GM12878 (cell line): ENCODE data around the gene TUBD1. TPM values are rescaled to one million over a fixed set of nuclear protein-coding genes. Genes with fewer than 3 reads are reported as not detected.

Experiments used
- CHD2 ChIP-seq: IDR thresholded peaks from 2 replicates; pipeline ENCODE4 v1.6.1; 2011; ENCODE audit warnings: low read depth, low read length, improper control_type of control experiment, borderline replicate concordance
- EGR1 ChIP-seq, 2 experiments: IDR thresholded peaks; 1 replicate in 1 of 2; 2 replicates in 1 of 2; pipeline ENCODE4 v1.6.1; 2011 to 2012; ENCODE audit warnings: low read depth in 2 of 2, low read length in 2 of 2, borderline replicate concordance in 1 of 2, mild to moderate bottlenecking in 1 of 2, moderate library complexity in 1 of 2
- ETV6 ChIP-seq, 2 experiments: fragments of 450-650 bp in 1 of 2; IDR thresholded peaks in 1 of 2; conservative IDR thresholded peaks in 1 of 2; 2 replicates each; pipeline ENCODE4 v1.6.1; 2014; ENCODE audit warnings: antibody characterized with exemption in 1 of 2, borderline replicate concordance in 1 of 2, low read depth in 1 of 2, mild to moderate bottlenecking in 1 of 2, moderate library complexity in 1 of 2
- FOXM1 ChIP-seq: IDR thresholded peaks from 2 replicates; pipeline ENCODE4 v1.6.1; 2012; ENCODE audit warnings: low read depth, mild to moderate bottlenecking, inconsistent platforms, low read length, moderate library complexity
- KDM1A ChIP-seq: fragments of 200-600 bp; sonication (generic); IDR thresholded peaks from 2 replicates; pipeline ENCODE4 v1.6.1; 2016; ENCODE audit warnings: borderline replicate concordance
- MEF2A ChIP-seq: IDR thresholded peaks from 2 replicates; pipeline ENCODE4 v1.6.1; 2011; ENCODE audit warnings: low read depth, mild to moderate bottlenecking, low read length, moderate library complexity; ENCODE audit not compliant: insufficient read depth
- MTA2 ChIP-seq: fragments of 450-650 bp; IDR thresholded peaks from 2 replicates; pipeline ENCODE4 v1.6.1; 2016; ENCODE audit warnings: low read depth, mild to moderate bottlenecking, moderate library complexity
- NFIC ChIP-seq: IDR thresholded peaks from 2 replicates; pipeline ENCODE4 v1.6.1; 2012; ENCODE audit warnings: low read depth, mild to moderate bottlenecking, inconsistent platforms, low read length, moderate library complexity
- NFYA ChIP-seq: IDR thresholded peaks from 2 replicates; pipeline ENCODE4 v1.6.1; 2011; ENCODE audit warnings: low read depth, mild to moderate bottlenecking, low read length, improper control_type of control experiment, borderline replicate concordance
- PAX8 ChIP-seq: fragments of 450-650 bp; IDR thresholded peaks from 2 replicates; pipeline ENCODE4 v1.6.1; 2017; ENCODE audit warnings: mild to moderate bottlenecking, moderate library complexity
- RUNX3 ChIP-seq: IDR thresholded peaks from 2 replicates; pipeline ENCODE4 v1.6.1; 2012; ENCODE audit warnings: low read length, inconsistent platforms
- SIX5 ChIP-seq: IDR thresholded peaks from 2 replicates; pipeline ENCODE4 v1.6.1; 2011; ENCODE audit warnings: mild to moderate bottlenecking, low read depth, low read length, moderate library complexity; ENCODE audit not compliant: severe bottlenecking
- STAT1 ChIP-seq: fragments of 450-650 bp; conservative IDR thresholded peaks from 2 replicates; pipeline ENCODE4 v1.6.1; 2014; ENCODE audit warnings: antibody characterized with exemption, mild to moderate bottlenecking
- TCF3 ChIP-seq: IDR thresholded peaks from 2 replicates; pipeline ENCODE4 v1.6.1; 2012; ENCODE audit warnings: low read depth, mild to moderate bottlenecking, low read length, borderline replicate concordance; ENCODE audit not compliant: insufficient read depth
- polyA plus RNA-seq, 11 experiments: library from polyadenylated mRNA; depleted of rRNA in 4 of 11; unstranded in 6 of 11; stranded (reverse) in 5 of 11; fragments of >200 nt; fragmentation: Nextera tagmentation in 4 of 11; fragmentation: Illumina TruSeq in 1 of 11; extraction: Ambion mirVana in 4 of 11; extraction: Trizol in 1 of 11; gene quantifications; 1 replicate in 1 of 11; 2 replicates in 10 of 11; pipeline versions ENCODE4 v1.2.1 to v1.2.3, GENCODE V29; 2011 to 2016; ENCODE audit warnings: inconsistent platforms in 2 of 11, missing spikeins in 2 of 11, low read depth in 1 of 11
- total RNA-seq, 4 experiments: library from RNA; depleted of rRNA in 3 of 4; stranded (reverse); fragments of >200 nt in 3 of 4; fragmentation: Illumina TruSeq in 1 of 4; extraction: Trizol in 1 of 4; gene quantifications; 2 replicates each; pipeline versions ENCODE4 v1.2.1 to v1.2.3, GENCODE V29; 2013 to 2021
- TF ChIP-seq, protein P1 (sequence below): fragments of 450-650 bp; IDR thresholded peaks from 2 replicates; pipeline ENCODE4 v1.6.1; 2017; ENCODE audit warnings: mild to moderate bottlenecking, moderate library complexity
- TF ChIP-seq, protein P2 (sequence below): fragments of 450-650 bp; IDR thresholded peaks from 2 replicates; pipeline ENCODE4 v1.6.1; 2014; ENCODE audit warnings: mild to moderate bottlenecking
- TF ChIP-seq, protein P3 (sequence below): IDR thresholded peaks from 2 replicates; pipeline ENCODE4 v1.6.1; 2012; ENCODE audit warnings: low read length, inconsistent platforms
- TF ChIP-seq, protein P4 (sequence below): fragments of 450-650 bp; IDR thresholded peaks from 2 replicates; pipeline ENCODE4 v1.6.1; 2016; ENCODE audit warnings: mild to moderate bottlenecking, moderate library complexity, borderline replicate concordance

TUBD1 gene
- total and polyA plus RNA-seq, 10 of the 15 experiments (the other 5 are each of a cell fraction or from before 2014, with no cell fraction given): 5.3 to 10.8 (median 8.3) TPM

DNA sequence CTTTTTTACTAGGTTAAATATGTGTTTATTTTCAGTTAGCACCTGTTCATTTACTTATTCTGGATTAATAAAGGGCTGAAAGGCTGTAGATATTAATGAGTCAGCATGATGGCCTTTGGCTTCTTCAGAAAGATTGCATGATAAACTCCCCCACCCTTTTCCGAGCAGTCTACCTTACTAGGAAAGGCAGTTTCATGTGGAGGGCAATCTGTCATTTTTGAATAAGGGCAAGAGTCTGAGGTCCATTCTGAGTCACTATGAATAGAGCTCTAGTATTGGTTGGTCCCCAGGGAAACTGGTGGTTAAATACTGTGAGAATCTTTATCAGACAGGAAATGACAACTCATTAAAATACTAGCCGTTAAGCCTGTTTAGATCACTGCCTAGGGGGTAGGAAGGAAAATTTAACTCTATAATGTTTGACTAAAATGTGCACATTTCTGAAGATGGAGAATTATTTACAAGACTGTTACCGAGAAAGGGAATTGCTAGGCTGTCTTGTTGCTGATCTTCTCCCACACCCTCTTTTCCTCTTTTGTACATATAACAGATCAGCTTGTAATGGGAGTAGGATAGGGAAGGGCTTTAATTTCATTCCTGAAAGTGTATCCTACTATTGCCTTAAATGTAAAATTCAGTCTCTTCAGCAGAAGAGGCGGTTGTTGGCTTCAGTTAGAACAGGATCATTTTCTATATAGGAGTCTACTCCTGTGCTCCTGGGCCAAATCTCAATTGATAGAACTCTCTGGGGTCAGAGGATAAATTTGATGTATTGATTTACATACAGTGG is 63.3 kb downstream of the TUBD1 start (continued):
- TF ChIP-seq EGR1 (IDR thresholded peaks at IDR 0.05; ENCODE audit: borderline replicate concordance in 1 of 2, low read depth in 2 of 2, low read length in 2 of 2): no peak
- TF ChIP-seq MEF2A: peak; percentile 87
- TF ChIP-seq CHD2: peak; percentile 81; the same call in 1 of the 2 replicates
- TF ChIP-seq TCF3: peak; percentile 78; the same call in 1 of the 2 replicates
- TF ChIP-seq MTA2: peak; percentile 99
- no peak for TF ChIP-seq NFYA
- TF ChIP-seq, protein P1, sequence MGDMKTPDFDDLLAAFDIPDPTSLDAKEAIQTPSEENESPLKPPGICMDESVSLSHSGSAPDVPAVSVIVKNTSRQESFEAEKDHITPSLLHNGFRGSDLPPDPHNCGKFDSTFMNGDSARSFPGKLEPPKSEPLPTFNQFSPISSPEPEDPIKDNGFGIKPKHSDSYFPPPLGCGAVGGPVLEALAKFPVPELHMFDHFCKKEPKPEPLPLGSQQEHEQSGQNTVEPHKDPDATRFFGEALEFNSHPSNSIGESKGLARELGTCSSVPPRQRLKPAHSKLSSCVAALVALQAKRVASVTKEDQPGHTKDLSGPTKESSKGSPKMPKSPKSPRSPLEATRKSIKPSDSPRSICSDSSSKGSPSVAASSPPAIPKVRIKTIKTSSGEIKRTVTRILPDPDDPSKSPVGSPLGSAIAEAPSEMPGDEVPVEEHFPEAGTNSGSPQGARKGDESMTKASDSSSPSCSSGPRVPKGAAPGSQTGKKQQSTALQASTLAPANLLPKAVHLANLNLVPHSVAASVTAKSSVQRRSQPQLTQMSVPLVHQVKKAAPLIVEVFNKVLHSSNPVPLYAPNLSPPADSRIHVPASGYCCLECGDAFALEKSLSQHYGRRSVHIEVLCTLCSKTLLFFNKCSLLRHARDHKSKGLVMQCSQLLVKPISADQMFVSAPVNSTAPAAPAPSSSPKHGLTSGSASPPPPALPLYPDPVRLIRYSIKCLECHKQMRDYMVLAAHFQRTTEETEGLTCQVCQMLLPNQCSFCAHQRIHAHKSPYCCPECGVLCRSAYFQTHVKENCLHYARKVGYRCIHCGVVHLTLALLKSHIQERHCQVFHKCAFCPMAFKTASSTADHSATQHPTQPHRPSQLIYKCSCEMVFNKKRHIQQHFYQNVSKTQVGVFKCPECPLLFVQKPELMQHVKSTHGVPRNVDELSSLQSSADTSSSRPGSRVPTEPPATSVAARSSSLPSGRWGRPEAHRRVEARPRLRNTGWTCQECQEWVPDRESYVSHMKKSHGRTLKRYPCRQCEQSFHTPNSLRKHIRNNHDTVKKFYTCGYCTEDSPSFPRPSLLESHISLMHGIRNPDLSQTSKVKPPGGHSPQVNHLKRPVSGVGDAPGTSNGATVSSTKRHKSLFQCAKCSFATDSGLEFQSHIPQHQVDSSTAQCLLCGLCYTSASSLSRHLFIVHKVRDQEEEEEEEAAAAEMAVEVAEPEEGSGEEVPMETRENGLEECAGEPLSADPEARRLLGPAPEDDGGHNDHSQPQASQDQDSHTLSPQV: peak; percentile 79
- no peak for TF ChIP-seq STAT1
- TF ChIP-seq, protein P2, sequence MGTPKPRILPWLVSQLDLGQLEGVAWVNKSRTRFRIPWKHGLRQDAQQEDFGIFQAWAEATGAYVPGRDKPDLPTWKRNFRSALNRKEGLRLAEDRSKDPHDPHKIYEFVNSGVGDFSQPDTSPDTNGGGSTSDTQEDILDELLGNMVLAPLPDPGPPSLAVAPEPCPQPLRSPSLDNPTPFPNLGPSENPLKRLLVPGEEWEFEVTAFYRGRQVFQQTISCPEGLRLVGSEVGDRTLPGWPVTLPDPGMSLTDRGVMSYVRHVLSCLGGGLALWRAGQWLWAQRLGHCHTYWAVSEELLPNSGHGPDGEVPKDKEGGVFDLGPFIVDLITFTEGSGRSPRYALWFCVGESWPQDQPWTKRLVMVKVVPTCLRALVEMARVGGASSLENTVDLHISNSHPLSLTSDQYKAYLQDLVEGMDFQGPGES: no peak
- TF ChIP-seq NFIC: peak; percentile 100
- TF ChIP-seq, protein P3, sequence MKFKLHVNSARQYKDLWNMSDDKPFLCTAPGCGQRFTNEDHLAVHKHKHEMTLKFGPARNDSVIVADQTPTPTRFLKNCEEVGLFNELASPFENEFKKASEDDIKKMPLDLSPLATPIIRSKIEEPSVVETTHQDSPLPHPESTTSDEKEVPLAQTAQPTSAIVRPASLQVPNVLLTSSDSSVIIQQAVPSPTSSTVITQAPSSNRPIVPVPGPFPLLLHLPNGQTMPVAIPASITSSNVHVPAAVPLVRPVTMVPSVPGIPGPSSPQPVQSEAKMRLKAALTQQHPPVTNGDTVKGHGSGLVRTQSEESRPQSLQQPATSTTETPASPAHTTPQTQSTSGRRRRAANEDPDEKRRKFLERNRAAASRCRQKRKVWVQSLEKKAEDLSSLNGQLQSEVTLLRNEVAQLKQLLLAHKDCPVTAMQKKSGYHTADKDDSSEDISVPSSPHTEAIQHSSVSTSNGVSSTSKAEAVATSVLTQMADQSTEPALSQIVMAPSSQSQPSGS: peak; percentile 99
- no peak for TF ChIP-seq KDM1A
- TF ChIP-seq, protein P4, sequence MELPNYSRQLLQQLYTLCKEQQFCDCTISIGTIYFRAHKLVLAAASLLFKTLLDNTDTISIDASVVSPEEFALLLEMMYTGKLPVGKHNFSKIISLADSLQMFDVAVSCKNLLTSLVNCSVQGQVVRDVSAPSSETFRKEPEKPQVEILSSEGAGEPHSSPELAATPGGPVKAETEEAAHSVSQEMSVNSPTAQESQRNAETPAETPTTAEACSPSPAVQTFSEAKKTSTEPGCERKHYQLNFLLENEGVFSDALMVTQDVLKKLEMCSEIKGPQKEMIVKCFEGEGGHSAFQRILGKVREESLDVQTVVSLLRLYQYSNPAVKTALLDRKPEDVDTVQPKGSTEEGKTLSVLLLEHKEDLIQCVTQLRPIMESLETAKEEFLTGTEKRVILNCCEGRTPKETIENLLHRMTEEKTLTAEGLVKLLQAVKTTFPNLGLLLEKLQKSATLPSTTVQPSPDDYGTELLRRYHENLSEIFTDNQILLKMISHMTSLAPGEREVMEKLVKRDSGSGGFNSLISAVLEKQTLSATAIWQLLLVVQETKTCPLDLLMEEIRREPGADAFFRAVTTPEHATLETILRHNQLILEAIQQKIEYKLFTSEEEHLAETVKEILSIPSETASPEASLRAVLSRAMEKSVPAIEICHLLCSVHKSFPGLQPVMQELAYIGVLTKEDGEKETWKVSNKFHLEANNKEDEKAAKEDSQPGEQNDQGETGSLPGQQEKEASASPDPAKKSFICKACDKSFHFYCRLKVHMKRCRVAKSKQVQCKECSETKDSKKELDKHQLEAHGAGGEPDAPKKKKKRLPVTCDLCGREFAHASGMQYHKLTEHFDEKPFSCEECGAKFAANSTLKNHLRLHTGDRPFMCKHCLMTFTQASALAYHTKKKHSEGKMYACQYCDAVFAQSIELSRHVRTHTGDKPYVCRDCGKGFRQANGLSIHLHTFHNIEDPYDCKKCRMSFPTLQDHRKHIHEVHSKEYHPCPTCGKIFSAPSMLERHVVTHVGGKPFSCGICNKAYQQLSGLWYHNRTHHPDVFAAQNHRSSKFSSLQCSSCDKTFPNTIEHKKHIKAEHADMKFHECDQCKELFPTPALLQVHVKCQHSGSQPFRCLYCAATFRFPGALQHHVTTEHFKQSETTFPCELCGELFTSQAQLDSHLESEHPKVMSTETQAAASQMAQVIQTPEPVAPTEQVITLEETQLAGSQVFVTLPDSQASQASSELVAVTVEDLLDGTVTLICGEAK: peak; percentile 43; the same call in 1 of the 2 replicates
- 0 out of 2 replicates have a peak, but pooled peaks have one; percentile 78 for TF ChIP-seq PAX8
- peak; percentile 99 for TF ChIP-seq FOXM1
- TF ChIP-seq SIX5: no peak
- TF ChIP-seq ETV6 (conservative IDR thresholded peaks at IDR 0.05 in 1 of 2, IDR thresholded peaks at IDR 0.05 in 1 of 2; ENCODE audit: borderline replicate concordance in 1 of 2, low read depth in 1 of 2): peak; percentile 79 to 84; a peak in 2 of 4 replicates
- TF ChIP-seq RUNX3: peak; percentile 99
